Stomach smooth muscle (tissue), 2 donors: ENCODE data around the gene LCE1D.

Source experiments
- H3K27ac ChIP-seq: one replicate; pipeline ENCODE4 v1.7.0; 2013; ENCODE audit warnings: mild to moderate bottlenecking, low read length, inconsistent platforms
- H3K27me3 ChIP-seq, 2 donors: one replicate each; pipeline ENCODE4 v1.7.0; 2013; ENCODE audit warnings: low read length in 2 of 2; ENCODE audit not compliant: insufficient read depth in 2 of 2, control insufficient read depth in 1 of 2
- H3K36me3 ChIP-seq, 2 donors: one replicate each; pipeline ENCODE4 v1.7.0; 2013; ENCODE audit warnings: low read length in 2 of 2; ENCODE audit not compliant: control insufficient read depth in 2 of 2, insufficient read depth in 2 of 2
- H3K4me1 ChIP-seq: one replicate; pipeline ENCODE4 v1.7.0; 2013; ENCODE audit warnings: low read length; ENCODE audit not compliant: control insufficient read depth, insufficient read depth
- H3K4me3 ChIP-seq, 2 donors: one replicate each; pipeline ENCODE4 v1.7.0; 2013; ENCODE audit warnings: low read length in 2 of 2
- H3K9ac ChIP-seq, 2 donors: one replicate each; pipeline ENCODE4 v1.7.0; 2013; ENCODE audit warnings: low read length in 2 of 2, mild to moderate bottlenecking in 1 of 2
- H3K9me3 ChIP-seq, 2 donors: one replicate each; pipeline ENCODE4 v1.7.0; 2013; ENCODE audit warnings: low read length in 2 of 2; ENCODE audit not compliant: control insufficient read depth in 2 of 2
- donor health status: healthy.
- donor health status: Pancreatic carcinoma.

LCE1D gene

DNA sequence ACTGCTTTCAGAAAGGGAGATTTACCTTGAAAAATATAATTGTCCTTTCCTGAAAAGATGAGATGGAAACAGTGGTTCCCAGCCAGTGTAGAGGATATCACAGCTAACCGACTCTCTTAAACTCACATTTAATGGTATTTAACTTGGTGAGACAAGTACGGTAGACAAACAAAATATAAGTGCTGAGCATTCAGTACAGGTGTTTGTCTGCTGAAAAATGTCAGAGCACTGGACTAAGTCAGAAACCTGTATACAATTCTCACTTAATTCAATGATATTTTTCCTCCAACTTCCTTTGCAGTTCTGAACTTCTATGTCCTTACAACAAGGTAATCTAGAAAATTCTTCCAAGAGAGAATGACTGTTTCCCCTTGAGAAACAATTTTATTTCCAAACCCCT, 15.2 kb downstream of the LCE1D start, which contains the start of gene LCE1B:
TSS of gene LCE1B (plus strand) at position 301 of the 400 bp plus-strand sequence. CDS start 476 bp downstream, outside the sequence.
- Histone ChIP-seq H3K4me3 (no peak within 1 kb of the TSS), H3K4me1 (no peaks in the 10 kb centered on the region), H3K27ac (no peak within 1 kb of the TSS), H3K9me3 (no peaks in the 10 kb centered on the region), H3K9ac (no peak within 1 kb of the TSS), H3K27me3 (no peaks in the 10 kb centered on the region), H3K36me3 (no peaks in the 10 kb centered on the region)

- H3K4me3 ChIP-seq: no peak overlapping the region
- no peak overlapping the region for H3K9ac ChIP-seq
- no peaks in the 10 kb centered on the region for H3K4me1 ChIP-seq
- no peaks in the 10 kb centered on the region for H3K36me3 ChIP-seq
- no peaks in the 10 kb centered on the region for H3K9me3 ChIP-seq
- H3K27ac ChIP-seq: no peak overlapping the region
- H3K27me3 ChIP-seq: no peaks in the 10 kb centered on the region
Measured at GRCh38 chr1:152817309-152817708, 20.8 kb downstream of the LCE1D start.

GRCh38 chr1:152823294-152823693, 26.8 kb downstream of the LCE1D start:
- Histone ChIP-seq H3K27me3 (no peaks in the 10 kb centered on the region), H3K4me1 (no peaks in the 10 kb centered on the region), H3K4me3 (no peak overlapping the region), H3K27ac (no peak overlapping the region), H3K9ac (no peak overlapping the region), H3K9me3 (no peaks in the 10 kb centered on the region), H3K36me3 (no peaks in the 10 kb centered on the region)

- Histone ChIP-seq H3K4me3 (no peak overlapping the region), H3K9ac (no peak overlapping the region), H3K27ac (no peak overlapping the region), H3K36me3 (no peaks in the 10 kb centered on the region), H3K9me3 (no peaks in the 10 kb centered on the region), H3K27me3 (no peaks in the 10 kb centered on the region), H3K4me1 (no peaks in the 10 kb centered on the region)
Measured at GRCh38 chr1:152824964-152825363, 28.4 kb downstream of the LCE1D start.

- H3K27ac ChIP-seq: no peak within 1 kb of the TSS
- H3K4me1 ChIP-seq: no peaks in the 10 kb centered on the region
- H3K27me3 ChIP-seq: no peaks in the 10 kb centered on the region
- no peak within 1 kb of the TSS for H3K4me3 ChIP-seq
- no peaks in the 10 kb centered on the region for H3K9me3 ChIP-seq
- H3K36me3 ChIP-seq: no peaks in the 10 kb centered on the region
- H3K9ac ChIP-seq: no peak within 1 kb of the TSS
Measured at GRCh38 chr1:152827173-152827572, 30.7 kb downstream of the LCE1D start, which contains the start of gene LCE1A. LCE1A (plus strand) TSS chr1:152827473; CDS start chr1:152827473, 0 bp downstream.

GRCh38 chr1:152836870-152837269, 40.3 kb downstream of the LCE1D start:
- H3K9me3 ChIP-seq: no peaks in the 10 kb centered on the region

DNA sequence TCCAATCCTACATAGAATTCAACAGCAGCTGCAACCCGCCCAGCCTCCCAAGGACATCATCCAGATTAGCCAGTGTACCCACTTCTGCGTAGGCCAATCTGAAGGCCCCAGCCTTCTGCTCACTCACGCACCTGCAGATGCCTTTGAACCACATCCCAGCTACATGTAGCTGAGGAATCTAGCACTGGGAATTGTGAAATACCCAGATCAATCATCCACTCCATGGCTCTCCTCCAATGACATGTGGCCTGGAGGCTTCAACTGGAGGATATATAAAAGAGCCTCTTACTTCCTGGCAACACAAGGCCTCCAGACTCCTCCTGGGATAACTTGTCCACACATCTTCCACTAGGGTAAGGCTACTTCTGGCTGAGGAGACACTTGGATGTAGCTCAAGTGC, 46.0 kb downstream of the LCE1D start, which contains the start of gene LCE6A:
TSS of gene LCE6A (plus strand) at position 301 of the 400 bp plus-strand sequence. CDS start 665 bp downstream, outside the sequence.
- Histone ChIP-seq H3K9me3 (no peaks in the 10 kb centered on the region), H3K4me1 (no peaks in the 10 kb centered on the region), H3K36me3 (no peaks in the 10 kb centered on the region)

More at GRCh38 chr1:152836870-152837269, 40.3 kb downstream of the LCE1D start:
- no peaks in the 10 kb centered on the region for H3K36me3 ChIP-seq
- H3K4me3 ChIP-seq: no peak overlapping the region
- H3K27ac ChIP-seq: no peak overlapping the region
- H3K4me1 ChIP-seq: no peaks in the 10 kb centered on the region
- no peak overlapping the region for H3K9ac ChIP-seq
- H3K27me3 ChIP-seq: no peaks in the 10 kb centered on the region

More for the DNA sequence above, 46.0 kb downstream of the LCE1D start, which contains the start of gene LCE6A:
- no peak within 1 kb of the TSS for H3K4me3 ChIP-seq
- no peak within 1 kb of the TSS for H3K27ac ChIP-seq
- H3K27me3 ChIP-seq: peaks cover 0 to 2% of the 10 kb centered on the region in 2 donors
- H3K9ac ChIP-seq: no peak within 1 kb of the TSS
